Hepatic stellate cell (primary cell): ENCODE results near the gene ESRRB.

Experiments used
- DNase-seq: peaks from one replicate; pipeline ENCODE4 v3.0.0; 2011; ENCODE audit warnings: low spot score

ESRRB gene

GRCh38 chr14:76541594-76542219 lies 165.8 kb downstream of the ESRRB start:
- no peak for DNase-seq

- DNase-seq, result no peak
Measured at GRCh38 chr14:76546426-76547221, 170.7 kb downstream of the ESRRB start.

GRCh38 chr14:76547831-76548230 lies 171.9 kb downstream of the ESRRB start:
- DNase-seq, result no peak

GRCh38 chr14:76550534-76550933 lies 174.6 kb downstream of the ESRRB start:
- DNase-seq, result no peak

DNA sequence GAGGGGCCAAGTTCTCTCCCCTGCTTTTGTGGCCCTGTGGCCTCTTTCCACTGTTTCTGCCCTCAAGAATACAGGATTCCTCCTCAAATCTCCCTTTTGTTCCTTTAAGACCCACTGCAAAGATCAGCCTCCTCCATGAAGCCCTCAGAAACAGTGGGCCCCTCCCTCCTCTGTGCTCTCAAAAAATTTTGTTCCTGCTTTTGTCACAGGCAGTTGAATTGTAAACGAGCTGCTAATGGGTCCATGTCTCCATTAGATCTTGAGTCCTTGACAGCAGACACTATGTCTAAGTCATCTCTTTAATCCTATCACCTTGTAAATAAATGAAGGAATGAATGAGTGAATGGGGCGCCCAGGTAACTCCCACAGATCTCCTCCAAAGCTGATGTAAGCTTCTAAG lies 175.2 kb downstream of the ESRRB start:
- no peak for DNase-seq
